SK-N-SH treated with all-trans-retinoic acid at 6 μM for 48 hours (cell line): ENCODE results near the gene B4GALT1.

Source experiments
- ATAC-seq: fragments of 200-7000 bp; cut with Tn5 transposase; 3 replicates; pipeline ENCODE4 v1.9.1; 2020; ENCODE audit warnings: mild to moderate bottlenecking, moderate library complexity
- ARNTL ChIP-seq: fragments of 450-650 bp; formaldehyde crosslinking; IDR thresholded peaks from 2 replicates; pipeline ENCODE4 v1.5.0; 2020; ENCODE audit warnings: low read depth, mild to moderate bottlenecking, moderate library complexity, borderline replicate concordance
- BACH2 ChIP-seq: fragments of 250-450 bp; sonication (Bioruptor Pico); IDR thresholded peaks from 2 replicates; pipeline ENCODE4 v1.9.0; 2021; ENCODE audit warnings: mild to moderate bottlenecking, borderline replicate concordance
- CSDC2 ChIP-seq: fragments of 250-450 bp; sonication (Bioruptor Pico); IDR thresholded peaks from 2 replicates; pipeline ENCODE4 v1.5.0; 2020; ENCODE audit warnings: mild to moderate bottlenecking, moderate library complexity
- ESRRG ChIP-seq: fragments of 250-450 bp; sonication (Bioruptor Pico); IDR thresholded peaks from 2 replicates; pipeline ENCODE4 v1.6.1; 2021; ENCODE audit warnings: mild to moderate bottlenecking
- GLIS3 ChIP-seq: fragments of 250-450 bp; sonication (Bioruptor Pico); IDR thresholded peaks from 2 replicates; pipeline ENCODE4 v1.5.0; 2020; ENCODE audit warnings: mild to moderate bottlenecking, moderate library complexity
- ISL1 ChIP-seq: fragments of 250-450 bp; sonication (Bioruptor Pico); IDR thresholded peaks from 2 replicates; pipeline ENCODE4 v2.1.2; 2022; ENCODE audit warnings: mild to moderate bottlenecking, moderate library complexity
- TCF4 ChIP-seq: fragments of 250-450 bp; sonication (Bioruptor Pico); IDR thresholded peaks from 2 replicates; pipeline ENCODE4 v1.8.0; 2021; ENCODE audit warnings: mild to moderate bottlenecking, moderate library complexity, borderline replicate concordance
- TOX ChIP-seq: fragments of 250-450 bp; sonication (Bioruptor Pico); IDR thresholded peaks from 2 replicates; pipeline ENCODE4 v1.8.0; 2021; ENCODE audit warnings: mild to moderate bottlenecking, moderate library complexity, borderline replicate concordance
- ZFP30 ChIP-seq: fragments of 450-650 bp; formaldehyde crosslinking; IDR thresholded peaks from 2 replicates; pipeline ENCODE4 v1.5.0; 2022; ENCODE audit warnings: mild to moderate bottlenecking, moderate library complexity
- ZNF565 ChIP-seq: fragments of 450-650 bp; formaldehyde crosslinking; conservative IDR thresholded peaks from 2 replicates; pipeline ENCODE4 v1.5.0; 2020; ENCODE audit warnings: low read depth, mild to moderate bottlenecking, moderate library complexity
- ZNF70 ChIP-seq: fragments of 450-650 bp; formaldehyde crosslinking; IDR thresholded peaks from 2 replicates; pipeline ENCODE4 v1.5.0; 2020; ENCODE audit warnings: mild to moderate bottlenecking, moderate library complexity
- ZNF8 ChIP-seq: fragments of 450-650 bp; formaldehyde crosslinking; IDR thresholded peaks from 2 replicates; pipeline ENCODE4 v1.5.0; 2020; ENCODE audit warnings: mild to moderate bottlenecking, moderate library complexity
- TF ChIP-seq, protein P1 (sequence below): fragments of 250-450 bp; sonication (Bioruptor Pico); IDR thresholded peaks from 2 replicates; pipeline ENCODE4 v1.5.0; 2020; ENCODE audit warnings: mild to moderate bottlenecking, moderate library complexity
- TF ChIP-seq, protein P2 (sequence below): fragments of 250-450 bp; sonication (Bioruptor Pico); IDR thresholded peaks from 2 replicates; pipeline ENCODE4 v1.5.1; 2021; ENCODE audit warnings: mild to moderate bottlenecking, moderate library complexity
- TF ChIP-seq, protein P3 (sequence below): fragments of 250-450 bp; sonication (Bioruptor Pico); IDR thresholded peaks from 2 replicates; pipeline ENCODE4 v1.8.0; 2021; ENCODE audit warnings: low read depth, mild to moderate bottlenecking, moderate library complexity, borderline replicate concordance

B4GALT1 gene

DNA sequence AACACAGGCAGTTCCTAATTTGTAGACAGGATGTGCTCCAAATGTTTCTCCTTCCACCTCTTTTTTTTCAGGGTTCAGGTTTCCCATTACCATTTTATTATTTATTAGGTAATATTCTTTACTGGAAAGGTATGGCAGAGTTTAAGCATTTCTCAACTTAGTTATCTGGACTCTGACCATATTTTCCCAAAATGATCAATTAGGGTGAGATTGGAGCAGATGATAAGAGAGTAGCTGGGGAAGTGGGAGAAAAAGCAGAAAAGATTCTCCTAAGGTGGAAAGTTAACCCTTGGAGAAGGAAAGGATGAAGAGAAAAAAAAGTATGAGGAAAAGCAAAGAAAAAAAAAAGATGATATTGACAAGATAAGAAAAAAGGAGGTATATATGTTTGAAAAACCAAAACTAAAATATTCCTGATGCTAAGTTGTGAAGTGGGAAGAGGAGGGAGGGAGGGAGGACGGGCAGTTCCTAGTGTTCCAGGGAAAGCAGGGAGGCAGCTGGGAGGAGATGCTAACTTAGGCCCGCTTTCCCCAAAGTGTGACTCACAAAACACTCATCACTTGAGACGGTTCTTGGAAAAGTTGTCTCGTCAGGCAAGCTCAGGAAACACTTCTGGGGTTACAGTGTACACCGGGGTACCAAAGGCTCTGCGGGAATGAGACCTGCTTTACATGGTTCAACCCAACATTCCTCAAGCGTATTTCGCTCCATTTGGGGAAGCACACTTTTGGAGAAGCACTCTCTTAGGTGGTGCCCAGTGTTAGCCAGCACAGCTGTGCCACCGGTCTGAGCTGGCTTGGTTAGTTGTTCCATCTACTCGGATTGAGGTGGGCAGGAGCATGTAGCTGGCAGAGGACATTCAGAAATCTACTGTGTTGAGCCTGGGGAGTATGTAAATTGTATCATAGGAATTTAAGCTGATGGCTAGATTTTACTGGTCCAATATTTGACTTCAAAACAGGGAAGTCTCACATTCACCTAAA lies 35.1 kb downstream of the B4GALT1 start (continued):
- TF ChIP-seq, protein P1, sequence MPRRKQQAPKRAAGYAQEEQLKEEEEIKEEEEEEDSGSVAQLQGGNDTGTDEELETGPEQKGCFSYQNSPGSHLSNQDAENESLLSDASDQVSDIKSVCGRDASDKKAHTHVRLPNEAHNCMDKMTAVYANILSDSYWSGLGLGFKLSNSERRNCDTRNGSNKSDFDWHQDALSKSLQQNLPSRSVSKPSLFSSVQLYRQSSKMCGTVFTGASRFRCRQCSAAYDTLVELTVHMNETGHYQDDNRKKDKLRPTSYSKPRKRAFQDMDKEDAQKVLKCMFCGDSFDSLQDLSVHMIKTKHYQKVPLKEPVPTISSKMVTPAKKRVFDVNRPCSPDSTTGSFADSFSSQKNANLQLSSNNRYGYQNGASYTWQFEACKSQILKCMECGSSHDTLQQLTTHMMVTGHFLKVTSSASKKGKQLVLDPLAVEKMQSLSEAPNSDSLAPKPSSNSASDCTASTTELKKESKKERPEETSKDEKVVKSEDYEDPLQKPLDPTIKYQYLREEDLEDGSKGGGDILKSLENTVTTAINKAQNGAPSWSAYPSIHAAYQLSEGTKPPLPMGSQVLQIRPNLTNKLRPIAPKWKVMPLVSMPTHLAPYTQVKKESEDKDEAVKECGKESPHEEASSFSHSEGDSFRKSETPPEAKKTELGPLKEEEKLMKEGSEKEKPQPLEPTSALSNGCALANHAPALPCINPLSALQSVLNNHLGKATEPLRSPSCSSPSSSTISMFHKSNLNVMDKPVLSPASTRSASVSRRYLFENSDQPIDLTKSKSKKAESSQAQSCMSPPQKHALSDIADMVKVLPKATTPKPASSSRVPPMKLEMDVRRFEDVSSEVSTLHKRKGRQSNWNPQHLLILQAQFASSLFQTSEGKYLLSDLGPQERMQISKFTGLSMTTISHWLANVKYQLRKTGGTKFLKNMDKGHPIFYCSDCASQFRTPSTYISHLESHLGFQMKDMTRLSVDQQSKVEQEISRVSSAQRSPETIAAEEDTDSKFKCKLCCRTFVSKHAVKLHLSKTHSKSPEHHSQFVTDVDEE (CRISPR knock-in tag), result no peak
- no peak for TF ChIP-seq ISL1
- TF ChIP-seq, protein P2, sequence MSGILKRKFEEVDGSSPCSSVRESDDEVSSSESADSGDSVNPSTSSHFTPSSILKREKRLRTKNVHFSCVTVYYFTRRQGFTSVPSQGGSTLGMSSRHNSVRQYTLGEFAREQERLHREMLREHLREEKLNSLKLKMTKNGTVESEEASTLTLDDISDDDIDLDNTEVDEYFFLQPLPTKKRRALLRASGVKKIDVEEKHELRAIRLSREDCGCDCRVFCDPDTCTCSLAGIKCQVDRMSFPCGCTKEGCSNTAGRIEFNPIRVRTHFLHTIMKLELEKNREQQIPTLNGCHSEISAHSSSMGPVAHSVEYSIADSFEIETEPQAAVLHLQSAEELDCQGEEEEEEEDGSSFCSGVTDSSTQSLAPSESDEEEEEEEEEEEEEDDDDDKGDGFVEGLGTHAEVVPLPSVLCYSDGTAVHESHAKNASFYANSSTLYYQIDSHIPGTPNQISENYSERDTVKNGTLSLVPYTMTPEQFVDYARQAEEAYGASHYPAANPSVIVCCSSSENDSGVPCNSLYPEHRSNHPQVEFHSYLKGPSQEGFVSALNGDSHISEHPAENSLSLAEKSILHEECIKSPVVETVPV (CRISPR knock-in tag), result no peak
- TF ChIP-seq, protein P3, sequence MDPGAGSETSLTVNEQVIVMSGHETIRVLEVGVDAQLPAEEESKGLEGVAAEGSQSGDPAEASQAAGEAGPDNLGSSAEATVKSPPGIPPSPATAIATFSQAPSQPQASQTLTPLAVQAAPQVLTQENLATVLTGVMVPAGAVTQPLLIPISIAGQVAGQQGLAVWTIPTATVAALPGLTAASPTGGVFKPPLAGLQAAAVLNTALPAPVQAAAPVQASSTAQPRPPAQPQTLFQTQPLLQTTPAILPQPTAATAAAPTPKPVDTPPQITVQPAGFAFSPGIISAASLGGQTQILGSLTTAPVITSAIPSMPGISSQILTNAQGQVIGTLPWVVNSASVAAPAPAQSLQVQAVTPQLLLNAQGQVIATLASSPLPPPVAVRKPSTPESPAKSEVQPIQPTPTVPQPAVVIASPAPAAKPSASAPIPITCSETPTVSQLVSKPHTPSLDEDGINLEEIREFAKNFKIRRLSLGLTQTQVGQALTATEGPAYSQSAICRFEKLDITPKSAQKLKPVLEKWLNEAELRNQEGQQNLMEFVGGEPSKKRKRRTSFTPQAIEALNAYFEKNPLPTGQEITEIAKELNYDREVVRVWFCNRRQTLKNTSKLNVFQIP (CRISPR knock-in tag), result no peak

DNA sequence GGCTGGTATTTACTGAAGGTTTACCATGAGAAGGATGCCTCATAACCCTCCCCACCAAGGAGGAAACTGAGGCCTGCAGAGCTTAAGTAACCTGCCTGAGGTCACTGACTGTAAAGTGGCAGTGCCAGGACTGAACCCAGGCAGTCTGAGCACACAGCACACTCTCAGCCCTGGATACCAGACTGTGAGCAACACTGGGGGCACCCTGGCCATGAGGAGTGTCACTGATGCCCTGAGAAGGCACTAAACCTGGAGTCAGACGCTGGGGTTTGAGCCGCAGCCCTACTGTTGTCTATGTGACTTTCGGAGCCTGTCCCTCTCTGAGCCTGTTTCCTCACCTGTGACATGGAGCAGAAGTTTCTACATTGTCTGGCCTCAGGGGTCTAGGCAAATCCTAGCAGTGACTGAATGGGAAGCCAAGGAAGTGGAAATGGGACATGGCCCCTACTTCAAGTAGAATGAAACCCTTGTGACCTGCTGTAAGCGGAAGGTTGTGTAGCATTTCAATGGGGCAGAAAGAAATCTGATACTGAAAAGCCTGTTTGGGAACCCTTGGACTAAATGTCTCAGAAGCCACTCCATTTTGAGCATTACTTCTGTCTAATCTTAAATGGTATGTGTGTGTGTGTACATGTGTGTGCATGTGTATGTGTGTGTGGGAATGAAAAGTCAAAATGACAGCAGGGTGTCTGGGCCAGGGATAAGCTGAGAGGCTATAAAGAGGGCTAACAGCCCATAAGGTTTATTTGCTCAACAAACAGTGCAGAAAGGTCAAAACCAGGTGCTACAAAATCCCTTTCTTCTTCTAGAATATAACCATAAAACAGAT lies 36.0 kb downstream of the B4GALT1 start:
- ATAC-seq, result no peak
- TF ChIP-seq, protein P2 (CRISPR knock-in tag), result no peak
- TF ChIP-seq TCF4 (CRISPR knock-in tag) (no peak), ZNF565 (CRISPR knock-in tag) (no peak)

DNA sequence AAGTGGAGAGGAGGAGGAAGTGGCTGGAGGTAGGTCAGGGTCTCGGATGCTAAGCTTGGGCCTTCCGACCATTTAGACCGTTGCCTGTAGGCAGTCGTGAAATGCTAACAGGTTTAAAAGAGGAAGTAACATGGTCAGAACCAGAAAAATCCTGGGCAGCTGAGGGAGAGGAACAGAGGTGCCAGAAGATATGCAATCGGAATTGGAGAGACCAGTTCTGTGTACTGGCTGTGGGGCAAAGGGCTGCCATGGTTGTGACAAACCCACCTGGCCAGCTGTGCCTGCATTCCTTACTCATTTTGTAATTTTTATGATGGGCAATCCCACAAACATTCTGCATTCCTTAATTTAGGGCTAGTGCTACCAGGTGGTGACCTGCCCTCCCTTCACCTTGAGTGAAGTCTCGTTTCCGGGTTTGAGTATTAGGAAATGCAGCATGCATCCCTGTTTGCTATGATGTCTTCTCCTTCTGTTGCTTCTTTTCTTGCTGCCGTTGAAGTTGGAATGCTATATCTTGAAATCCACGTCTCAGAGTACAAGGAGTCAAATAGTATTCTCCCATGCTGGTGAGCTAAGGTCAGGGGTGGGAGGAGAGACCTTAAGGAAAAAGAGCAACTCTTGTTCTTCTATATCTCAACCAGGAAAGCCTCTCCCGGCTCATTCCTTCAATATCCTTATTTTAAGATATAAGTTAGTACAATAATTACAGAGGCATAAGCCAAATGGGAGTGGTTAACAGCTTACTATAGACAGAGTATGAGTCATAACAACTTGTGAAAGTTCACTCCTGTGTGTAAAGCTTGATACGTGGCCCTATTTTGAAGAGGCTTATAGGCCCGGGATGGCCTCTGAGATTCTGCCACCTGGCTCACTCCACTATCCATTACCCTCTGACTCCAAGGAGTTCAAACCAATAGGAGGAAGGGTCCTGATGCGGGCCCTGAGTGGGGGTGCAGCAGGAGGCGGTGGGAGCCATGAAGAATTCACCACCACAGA lies 37.0 kb downstream of the B4GALT1 start:
- ATAC-seq, result no peak
- TF ChIP-seq ZFP30 (CRISPR knock-in tag) (no peak), ZNF70 (CRISPR knock-in tag) (no peak)
- TF ChIP-seq, protein P2 (CRISPR knock-in tag), result no peak

DNA sequence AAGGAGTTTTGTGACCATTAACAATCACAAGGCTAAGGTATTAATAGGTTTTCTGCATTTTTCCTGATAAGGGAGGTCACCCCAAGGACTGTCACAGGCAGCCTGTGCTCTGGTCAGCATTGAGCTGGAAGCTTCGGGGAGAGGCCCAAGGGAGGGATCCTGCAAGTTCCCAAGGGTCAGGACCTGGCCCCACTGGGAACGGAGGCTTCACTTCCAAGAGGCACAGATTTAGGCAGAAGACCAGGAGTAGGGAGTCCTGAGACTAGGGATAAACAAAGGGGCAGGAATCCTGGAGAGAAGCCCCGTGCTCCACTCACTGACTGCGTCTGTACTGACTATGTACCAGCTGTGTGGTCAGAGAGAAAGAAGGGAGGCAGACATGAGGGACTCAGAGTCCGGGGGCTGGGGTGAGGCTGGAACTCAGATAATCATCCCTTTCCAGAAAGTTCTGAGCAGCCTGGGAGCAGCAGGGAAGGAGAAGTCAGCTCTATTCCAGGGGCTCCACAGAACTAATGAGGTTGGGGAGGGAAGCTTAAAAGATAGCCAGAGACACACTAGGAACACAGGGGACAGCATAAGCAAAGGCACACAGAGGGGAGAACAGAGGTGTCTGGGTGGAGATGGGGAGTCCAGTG lies 37.8 kb downstream of the B4GALT1 start:
- no peak for ATAC-seq
- TF ChIP-seq ARNTL (CRISPR knock-in tag), result no peak
- TF ChIP-seq TCF4 (CRISPR knock-in tag), result no peak
- no peak for TF ChIP-seq GLIS3
- no peak for TF ChIP-seq ZNF565 (CRISPR knock-in tag)
- no peak for TF ChIP-seq CSDC2 (CRISPR knock-in tag)
- TF ChIP-seq, protein P1 (CRISPR knock-in tag), result no peak
- TF ChIP-seq ESRRG (CRISPR knock-in tag), result no peak
- no peak for TF ChIP-seq ISL1
- TF ChIP-seq BACH2 (CRISPR knock-in tag), result no peak
- no peak for TF ChIP-seq ZNF8
- no peak for TF ChIP-seq TOX (CRISPR knock-in tag)
